IPS-18a (cell line): ENCODE measurements around the gene INO80C.

Experiments used
- H3K27ac ChIP-seq: one replicate; pipeline ENCODE4 v1.5.1; 2013; ENCODE audit warnings: low read length
- H3K27me3 ChIP-seq: one replicate; pipeline ENCODE4 v1.6.1; 2013; ENCODE audit warnings: mild to moderate bottlenecking, low read length; ENCODE audit not compliant: control insufficient read depth, insufficient read depth
- H3K36me3 ChIP-seq: one replicate; pipeline ENCODE4 v1.6.1; 2013; ENCODE audit warnings: low read depth, low read length; ENCODE audit not compliant: control insufficient read depth
- H3K4me1 ChIP-seq: one replicate; pipeline ENCODE4 v1.6.1; 2013; ENCODE audit warnings: low read depth, low read length; ENCODE audit not compliant: control insufficient read depth
- H3K4me3 ChIP-seq: one replicate; pipeline ENCODE4 v1.5.1; 2013; ENCODE audit warnings: low read length
- H3K9ac ChIP-seq: one replicate; pipeline ENCODE4 v1.6.1; 2013; ENCODE audit warnings: mild to moderate bottlenecking, low read length, moderate library complexity
- H3K9me3 ChIP-seq: one replicate; pipeline ENCODE4 v1.6.1; 2013; ENCODE audit warnings: low read depth, low read length; ENCODE audit not compliant: control insufficient read depth

INO80C gene

GRCh38 chr18:35479911-35480586 is 17.7 kb downstream of the INO80C start:
- Histone ChIP-seq H3K4me3 (no peak overlapping the region), H3K9ac (no peak overlapping the region), H3K27ac (no peak overlapping the region), H3K4me1 (no peaks in the 10 kb centered on the region), H3K9me3 (no peaks in the 10 kb centered on the region), H3K36me3 (peaks cover 3% of the 10 kb centered on the region), H3K27me3 (no peaks in the 10 kb centered on the region)

GRCh38 chr18:35478520-35479435 is 19.0 kb downstream of the INO80C start:
- Histone ChIP-seq H3K4me1 (no peaks in the 10 kb centered on the region), H3K9me3 (no peaks in the 10 kb centered on the region), H3K4me3 (no peak overlapping the region), H3K27me3 (no peaks in the 10 kb centered on the region), H3K27ac (no peak overlapping the region), H3K36me3 (peaks cover 3% of the 10 kb centered on the region), H3K9ac (no peak overlapping the region)

DNA sequence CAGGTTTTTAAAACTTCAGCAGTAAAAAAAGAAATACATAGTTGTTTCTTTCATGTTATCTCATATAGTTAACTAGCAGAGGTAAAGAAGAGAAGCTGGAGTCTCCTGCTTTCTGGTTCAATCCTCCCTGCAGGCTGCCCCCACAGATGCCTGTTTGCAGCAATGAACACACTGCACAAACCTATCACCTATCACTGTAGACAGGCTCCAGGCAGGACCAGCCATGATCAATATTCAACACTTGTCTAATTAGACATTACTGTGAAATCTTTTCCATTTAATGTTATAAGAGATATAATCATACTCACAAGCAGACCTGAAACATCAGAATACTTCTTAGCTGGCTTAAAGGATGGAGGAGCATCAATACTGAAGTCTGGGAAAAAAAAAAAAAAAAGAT is 19.8 kb downstream of the INO80C start:
- no peak overlapping the region for H3K9ac ChIP-seq
- peaks cover 3% of the 10 kb centered on the region for H3K36me3 ChIP-seq
- H3K27ac ChIP-seq, result no peak overlapping the region
- no peaks in the 10 kb centered on the region for H3K4me1 ChIP-seq
- H3K4me3 ChIP-seq, result no peak overlapping the region
- no peaks in the 10 kb centered on the region for H3K27me3 ChIP-seq
- no peaks in the 10 kb centered on the region for H3K9me3 ChIP-seq

DNA sequence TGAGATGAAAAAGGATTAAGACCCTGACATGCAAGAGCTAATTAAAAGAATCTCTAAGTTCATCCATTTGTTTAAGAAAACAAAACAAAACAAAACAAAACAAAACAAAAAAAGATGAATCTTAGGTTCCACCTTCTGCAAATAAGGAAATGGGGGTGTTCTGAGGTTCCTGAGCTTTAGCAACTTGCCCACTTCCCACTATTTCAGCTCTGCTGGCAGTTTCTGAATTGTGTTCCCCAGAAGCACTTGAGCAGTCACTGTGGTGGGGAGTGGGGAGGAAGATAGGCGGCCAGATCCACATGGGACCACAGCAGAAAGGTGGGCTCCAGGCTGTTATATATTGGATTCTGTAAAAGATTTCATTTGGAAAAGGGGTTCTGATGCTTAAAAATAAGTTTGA is 20.3 kb downstream of the INO80C start:
- Histone ChIP-seq H3K27ac (no peak overlapping the region), H3K9ac (no peak overlapping the region), H3K4me3 (no peak overlapping the region), H3K4me1 (no peaks in the 10 kb centered on the region), H3K27me3 (no peaks in the 10 kb centered on the region), H3K36me3 (peaks cover 7% of the 10 kb centered on the region), H3K9me3 (no peaks in the 10 kb centered on the region)

GRCh38 chr18:35474884-35475283 is 22.9 kb downstream of the INO80C start:
- Histone ChIP-seq H3K36me3 (peaks cover 11% of the 10 kb centered on the region), H3K27ac (no peak overlapping the region), H3K4me1 (no peaks in the 10 kb centered on the region), H3K9ac (no peak overlapping the region), H3K27me3 (no peaks in the 10 kb centered on the region), H3K4me3 (no peak overlapping the region), H3K9me3 (no peaks in the 10 kb centered on the region)

DNA sequence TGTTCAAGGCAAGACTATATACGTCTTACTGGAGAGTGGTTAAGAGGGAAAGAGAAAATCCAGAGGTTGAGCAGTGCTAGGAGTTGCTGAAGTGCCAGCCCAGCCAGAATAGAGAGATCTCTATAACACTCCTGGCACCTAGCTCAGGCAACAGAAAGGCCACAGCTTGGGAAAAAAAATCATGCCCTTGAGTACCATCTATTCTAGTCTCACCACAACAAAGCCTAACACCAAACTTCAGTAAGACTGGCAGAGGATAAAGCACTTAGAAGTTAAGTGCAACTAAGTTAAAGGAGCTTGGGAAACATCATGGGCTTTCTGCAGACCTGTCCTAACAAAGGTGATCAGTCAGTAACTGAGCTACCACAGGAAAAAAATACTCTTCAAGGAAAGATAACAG is 24.2 kb downstream of the INO80C start:
- no peaks in the 10 kb centered on the region for H3K9me3 ChIP-seq
- H3K27ac ChIP-seq, result no peak overlapping the region
- H3K36me3 ChIP-seq, result peaks cover 11% of the 10 kb centered on the region
- H3K9ac ChIP-seq, result no peak overlapping the region
- no peaks in the 10 kb centered on the region for H3K4me1 ChIP-seq
- no peaks in the 10 kb centered on the region for H3K27me3 ChIP-seq
- H3K4me3 ChIP-seq, result no peak overlapping the region

DNA sequence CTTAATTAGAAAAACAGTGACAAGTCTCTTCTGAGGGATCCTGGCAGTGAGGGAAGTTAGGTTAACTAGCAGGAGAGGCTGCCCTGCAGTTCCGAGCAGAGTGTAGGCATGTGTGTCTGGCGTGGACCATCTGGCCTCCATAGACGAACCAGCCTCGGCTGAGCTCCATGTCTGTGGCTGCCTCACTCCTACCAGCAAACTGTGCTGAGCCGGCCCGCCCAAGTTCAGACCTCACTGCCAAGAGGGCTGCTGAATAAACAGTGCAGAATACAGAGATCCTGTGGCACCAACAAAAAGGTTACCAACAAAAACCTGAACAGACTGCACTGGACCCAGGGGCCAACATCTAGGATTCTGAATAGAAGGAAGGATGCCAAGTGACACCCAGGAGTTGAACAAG is 27.3 kb downstream of the INO80C start:
- Histone ChIP-seq H3K36me3 (peaks cover 12% of the 10 kb centered on the region), H3K27ac (no peak overlapping the region), H3K4me3 (no peak overlapping the region), H3K27me3 (no peaks in the 10 kb centered on the region), H3K4me1 (no peaks in the 10 kb centered on the region), H3K9ac (no peak overlapping the region), H3K9me3 (no peaks in the 10 kb centered on the region)

DNA sequence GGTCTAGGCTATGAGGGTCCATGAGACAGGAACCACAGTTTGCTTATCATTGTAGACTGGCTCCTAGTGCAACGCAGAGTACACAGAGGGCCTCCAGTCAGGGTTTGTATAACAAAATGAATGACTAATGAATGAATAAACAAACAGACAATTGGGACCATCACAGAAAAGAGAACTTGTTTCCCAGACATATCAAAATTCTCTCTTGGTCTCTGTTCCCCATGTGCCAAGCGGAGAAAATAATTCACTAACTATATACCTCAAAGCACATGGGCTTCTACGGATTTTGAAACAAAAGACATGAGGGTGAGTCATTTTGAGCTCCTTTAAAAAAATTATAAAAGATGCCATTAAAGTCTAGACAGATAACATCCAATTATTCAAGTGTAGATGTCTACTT is 28.0 kb downstream of the INO80C start:
- Histone ChIP-seq H3K9me3 (no peaks in the 10 kb centered on the region), H3K36me3 (peaks cover 12% of the 10 kb centered on the region), H3K9ac (no peak overlapping the region), H3K27ac (no peak overlapping the region), H3K4me1 (no peaks in the 10 kb centered on the region), H3K27me3 (no peaks in the 10 kb centered on the region), H3K4me3 (no peak overlapping the region)

DNA sequence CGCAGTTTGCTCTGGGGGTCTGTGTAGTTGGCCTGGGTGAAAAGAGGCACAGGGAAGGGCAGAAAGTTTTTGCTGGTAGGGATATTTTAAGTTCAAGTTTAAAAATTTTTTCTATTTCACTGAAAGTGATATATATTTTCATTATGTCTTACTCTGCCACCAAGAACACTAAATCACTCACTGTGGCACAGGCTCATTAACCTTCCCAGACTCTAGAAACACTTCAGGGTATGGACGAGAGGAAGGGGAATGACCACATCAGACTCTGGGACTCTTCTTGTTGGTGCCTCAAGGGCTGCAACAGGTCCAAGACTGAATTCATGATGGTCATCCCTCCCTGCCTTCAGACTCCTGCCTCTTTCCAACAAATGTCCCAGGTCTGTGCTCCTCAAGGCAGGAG is 29.0 kb downstream of the INO80C start:
- Histone ChIP-seq H3K27me3 (no peaks in the 10 kb centered on the region), H3K9ac (no peak overlapping the region), H3K4me1 (no peaks in the 10 kb centered on the region), H3K36me3 (peaks cover 12% of the 10 kb centered on the region), H3K4me3 (no peak overlapping the region), H3K27ac (no peak overlapping the region), H3K9me3 (no peaks in the 10 kb centered on the region)

- H3K27ac ChIP-seq, result no peak overlapping the region
- peaks cover 9% of the 10 kb centered on the region for H3K36me3 ChIP-seq
- no peaks in the 10 kb centered on the region for H3K4me1 ChIP-seq
- H3K9ac ChIP-seq, result no peak overlapping the region
- no peak overlapping the region for H3K4me3 ChIP-seq
- H3K9me3 ChIP-seq, result no peaks in the 10 kb centered on the region
- no peaks in the 10 kb centered on the region for H3K27me3 ChIP-seq
These were observed 30.1 kb downstream of the INO80C start for GRCh38 chr18:35467624-35468016.

DNA sequence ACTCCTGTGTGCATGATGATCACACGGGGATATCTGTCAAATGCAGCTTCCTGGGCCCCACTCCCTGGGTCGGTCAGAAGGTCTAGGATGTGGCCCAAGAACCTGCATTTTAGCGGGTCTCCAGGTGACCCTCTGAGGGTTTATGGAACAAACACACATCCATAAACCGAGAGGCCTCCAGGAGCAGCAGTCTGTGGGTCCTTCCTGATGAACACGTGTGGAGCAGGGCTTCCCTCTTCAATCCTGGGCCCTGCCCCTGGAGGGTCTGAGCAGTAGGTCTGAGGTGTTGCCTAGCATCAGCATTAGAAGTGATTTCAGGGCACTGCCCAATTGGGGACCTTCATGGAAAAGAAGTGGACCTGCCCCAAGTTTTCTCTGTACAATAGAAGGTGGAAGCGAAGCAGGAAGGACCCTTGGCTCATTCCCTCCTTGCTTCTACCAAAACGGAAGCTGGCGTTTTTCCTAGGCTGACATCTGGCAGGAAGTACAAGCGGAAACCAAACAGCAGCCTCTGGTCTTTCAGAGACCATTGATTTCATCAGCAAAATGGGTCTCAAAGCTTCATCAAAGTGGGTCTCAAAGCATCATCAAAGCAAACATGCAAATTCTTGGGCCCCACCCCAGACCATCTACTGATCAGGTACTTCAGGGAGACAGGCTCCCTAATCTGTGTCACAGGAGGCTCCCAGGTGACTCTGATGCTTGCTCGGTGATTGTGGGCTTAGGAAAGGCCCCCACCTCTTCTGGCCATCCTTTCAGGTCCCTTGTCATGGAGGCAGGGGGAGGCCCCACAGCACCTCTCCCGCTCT is 30.7 kb downstream of the INO80C start:
- Histone ChIP-seq H3K36me3 (peaks cover 7% of the 10 kb centered on the region), H3K27ac (no peak overlapping the region), H3K4me3 (no peak overlapping the region), H3K4me1 (no peaks in the 10 kb centered on the region), H3K27me3 (no peaks in the 10 kb centered on the region), H3K9me3 (no peaks in the 10 kb centered on the region), H3K9ac (no peak overlapping the region)
